PC-9 (cell line): Measurements from ENCODE around the gene COX4I2. TPM values are rescaled to one million over a fixed set of nuclear protein-coding genes. Genes with fewer than 3 reads are reported as not detected.

Experiments
- BruUV-seq: library from RNA; stranded (reverse); fragments of 400-500 nt; replicated peaks from 2 replicates; lab custom pipeline; 2021; lab: Mats Ljungman, UMichigan
- CTCF ChIA-PET: fragments of 300-600 bp; sonication (Branson Sonifier 250); formaldehyde crosslinking; loops from one replicate; lab custom pipeline; 2022; ENCODE audit warnings: antibody characterized with exemption; lab: Charles Lee
- POLR2A ChIA-PET: fragments of 300-600 bp; sonication (Branson Sonifier 250); formaldehyde crosslinking; loops from one replicate; lab custom pipeline; 2022; ENCODE audit warnings: antibody characterized with exemption; ENCODE audit not compliant: unreplicated experiment; lab: Charles Lee
- DNase-seq, 2 experiments: peaks; one replicate each; pipeline versions ENCODE4 v3.0.0 to v3.0.0-alpha.2; 2015 to 2022; ENCODE audit warnings: mixed read lengths in 1 of 2
- H2AFZ ChIP-seq: fragments of 200-600 bp; sonication (generic); 2 replicates; pipeline ENCODE4 v1.8.1; 2017; ENCODE audit warnings: antibody characterized with exemption
- H3F3A ChIP-seq: fragments of 200-600 bp; sonication (generic); 2 replicates; pipeline ENCODE4 v1.8.1; 2017; ENCODE audit warnings: antibody characterized with exemption, mild to moderate bottlenecking, low read depth; ENCODE audit not compliant: insufficient read depth
- H3K27ac ChIP-seq: fragments of 200-600 bp; sonication (generic); 2 replicates; pipeline ENCODE4 v1.6.1; 2016; ENCODE audit warnings: mixed run types
- H3K27me3 ChIP-seq: fragments of 200-600 bp; sonication (generic); 2 replicates; pipeline ENCODE4 v1.6.1; 2016; ENCODE audit warnings: low read depth, mixed run types; ENCODE audit not compliant: insufficient read depth
- H3K36me3 ChIP-seq: fragments of 200-600 bp; sonication (generic); 2 replicates; pipeline ENCODE4 v1.6.1; 2016; ENCODE audit warnings: low read depth, mixed run types
- H3K4me1 ChIP-seq: fragments of 200-600 bp; sonication (generic); replicated peaks from 2 replicates; pipeline ENCODE4 v1.6.1; 2016; ENCODE audit warnings: mixed run types; ENCODE audit not compliant: insufficient read depth
- H3K4me2 ChIP-seq: fragments of 200-600 bp; sonication (generic); 2 replicates; pipeline ENCODE4 v1.6.1; 2017; ENCODE audit warnings: mixed run types
- H3K4me3 ChIP-seq: fragments of 200-600 bp; sonication (generic); 2 replicates; pipeline ENCODE4 v1.6.1; 2016; ENCODE audit warnings: mixed run types
- H3K79me2 ChIP-seq: fragments of 200-600 bp; sonication (generic); 2 replicates; pipeline ENCODE4 v1.6.1; 2017; ENCODE audit warnings: low read depth, mixed run types
- H3K9me2 ChIP-seq: fragments of 200-600 bp; sonication (generic); 2 replicates; pipeline ENCODE4 v1.8.1; 2017; ENCODE audit warnings: mild to moderate bottlenecking; ENCODE audit not compliant: insufficient read depth
- H3K9me3 ChIP-seq: fragments of 200-600 bp; sonication (generic); 2 replicates; pipeline ENCODE4 v1.8.1; 2016; ENCODE audit warnings: low read depth; ENCODE audit not compliant: insufficient read depth
- H4K20me1 ChIP-seq: fragments of 200-600 bp; sonication (generic); 2 replicates; pipeline ENCODE4 v1.8.1; 2017; ENCODE audit not compliant: insufficient read depth
- EZH2 ChIP-seq: fragments of 200-600 bp; sonication (generic); IDR thresholded peaks from 2 replicates; pipeline ENCODE4 v1.8.0; 2017; ENCODE audit warnings: antibody characterized with exemption, low read depth
- intact Hi-C: fragments of 100-400 bp; cut with micrococcal nuclease; formaldehyde crosslinking; loops from one replicate; pipeline ENCODE4 v1.10.0; 2022; ENCODE audit not compliant: unreplicated experiment
- total RNA-seq: library from RNA; stranded (reverse); gene quantifications from 2 replicates; pipeline ENCODE4 v1.2.3, GENCODE V29; 2021
- TF ChIP-seq, protein P1 (sequence below): fragments of 200-600 bp; sonication (generic); conservative IDR thresholded peaks from 2 replicates; pipeline ENCODE4 v1.6.1; 2017; ENCODE audit warnings: mixed run types, antibody characterized with exemption, mild to moderate bottlenecking, moderate library complexity

COX4I2 gene
- total RNA-seq, 1 experiment from 2014 or later: not detected

DNA sequence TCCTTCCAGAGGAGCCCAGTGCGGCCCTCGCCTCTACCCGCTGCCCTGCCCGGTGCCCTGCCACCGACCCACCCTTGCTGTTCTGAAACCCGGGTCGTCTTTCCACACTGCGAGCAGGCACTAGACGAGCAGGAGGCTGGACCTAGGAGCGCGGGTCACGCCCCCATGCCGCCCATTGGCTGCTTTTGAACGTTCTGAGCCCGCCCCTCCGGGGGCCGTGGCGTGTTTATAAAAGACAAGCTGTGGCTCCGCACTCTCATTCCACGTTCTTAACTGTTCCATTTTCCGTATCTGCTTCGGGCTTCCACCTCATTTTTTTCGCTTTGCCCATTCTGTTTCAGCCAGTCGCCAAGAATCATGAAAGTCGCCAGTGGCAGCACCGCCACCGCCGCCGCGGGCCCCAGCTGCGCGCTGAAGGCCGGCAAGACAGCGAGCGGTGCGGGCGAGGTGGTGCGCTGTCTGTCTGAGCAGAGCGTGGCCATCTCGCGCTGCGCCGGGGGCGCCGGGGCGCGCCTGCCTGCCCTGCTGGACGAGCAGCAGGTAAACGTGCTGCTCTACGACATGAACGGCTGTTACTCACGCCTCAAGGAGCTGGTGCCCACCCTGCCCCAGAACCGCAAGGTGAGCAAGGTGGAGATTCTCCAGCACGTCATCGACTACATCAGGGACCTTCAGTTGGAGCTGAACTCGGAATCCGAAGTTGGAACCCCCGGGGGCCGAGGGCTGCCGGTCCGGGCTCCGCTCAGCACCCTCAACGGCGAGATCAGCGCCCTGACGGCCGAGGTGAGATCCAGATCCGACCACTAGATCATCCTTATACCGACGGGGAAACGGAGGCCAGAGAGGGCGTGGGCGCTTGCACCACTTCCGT, 32.4 kb upstream of the COX4I2 start, which contains the start of gene ID1:
ID1 (plus strand) TSS at position 259 of the 871 bp plus-strand sequence; CDS start at position 358, 99 bp downstream.
- TSS peak; percentile 90 for BruUV-seq
- H3K9me2 ChIP-seq: no peaks in the 10 kb centered on the region
- peak within 1 kb of the TSS; percentile 90 for H3K4me2 ChIP-seq
- peak within 1 kb of the TSS; percentile 96 for H3K27ac ChIP-seq
- ChIA-PET POLR2A (interaction anchor here (0.5 to 2.6 kb wide), 21 partner anchors 8 to 1158 kb away, joined by 3 to 81 read pairs (median 4); no protein-coding TSS in a partner anchor), CTCF (interaction anchor here (0.7 to 1.9 kb wide), 4 partner anchors 8 to 44 kb away, joined by 4 to 6 read pairs (median 4); no protein-coding TSS in a partner anchor)
- TF ChIP-seq, protein P1, sequence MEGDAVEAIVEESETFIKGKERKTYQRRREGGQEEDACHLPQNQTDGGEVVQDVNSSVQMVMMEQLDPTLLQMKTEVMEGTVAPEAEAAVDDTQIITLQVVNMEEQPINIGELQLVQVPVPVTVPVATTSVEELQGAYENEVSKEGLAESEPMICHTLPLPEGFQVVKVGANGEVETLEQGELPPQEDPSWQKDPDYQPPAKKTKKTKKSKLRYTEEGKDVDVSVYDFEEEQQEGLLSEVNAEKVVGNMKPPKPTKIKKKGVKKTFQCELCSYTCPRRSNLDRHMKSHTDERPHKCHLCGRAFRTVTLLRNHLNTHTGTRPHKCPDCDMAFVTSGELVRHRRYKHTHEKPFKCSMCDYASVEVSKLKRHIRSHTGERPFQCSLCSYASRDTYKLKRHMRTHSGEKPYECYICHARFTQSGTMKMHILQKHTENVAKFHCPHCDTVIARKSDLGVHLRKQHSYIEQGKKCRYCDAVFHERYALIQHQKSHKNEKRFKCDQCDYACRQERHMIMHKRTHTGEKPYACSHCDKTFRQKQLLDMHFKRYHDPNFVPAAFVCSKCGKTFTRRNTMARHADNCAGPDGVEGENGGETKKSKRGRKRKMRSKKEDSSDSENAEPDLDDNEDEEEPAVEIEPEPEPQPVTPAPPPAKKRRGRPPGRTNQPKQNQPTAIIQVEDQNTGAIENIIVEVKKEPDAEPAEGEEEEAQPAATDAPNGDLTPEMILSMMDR: no peak
- no peak for TF ChIP-seq EZH2
- H4K20me1 ChIP-seq: peaks cover 5% of the 10 kb centered on the region; the same call in 1 of the 2 replicates
- peaks cover 8% of the 10 kb centered on the region; the same call in 1 of the 2 replicates for H3K36me3 ChIP-seq
- peaks cover 76% of the 10 kb centered on the region for H3F3A ChIP-seq
- H3K79me2 ChIP-seq: peaks cover 37% of the 10 kb centered on the region
- H3K9me3 ChIP-seq: no peaks in the 10 kb centered on the region
- intact Hi-C loops: no loop called here
- H3K27me3 ChIP-seq: no peaks in the 10 kb centered on the region
- peak within 1 kb of the TSS; percentile 97 for H3K4me3 ChIP-seq
- no peak within 1 kb of the TSS for H2AFZ ChIP-seq
- DNase-seq: peak; percentile 86 to 98
- peaks cover 54% of the 10 kb centered on the region for H3K4me1 ChIP-seq

DNA sequence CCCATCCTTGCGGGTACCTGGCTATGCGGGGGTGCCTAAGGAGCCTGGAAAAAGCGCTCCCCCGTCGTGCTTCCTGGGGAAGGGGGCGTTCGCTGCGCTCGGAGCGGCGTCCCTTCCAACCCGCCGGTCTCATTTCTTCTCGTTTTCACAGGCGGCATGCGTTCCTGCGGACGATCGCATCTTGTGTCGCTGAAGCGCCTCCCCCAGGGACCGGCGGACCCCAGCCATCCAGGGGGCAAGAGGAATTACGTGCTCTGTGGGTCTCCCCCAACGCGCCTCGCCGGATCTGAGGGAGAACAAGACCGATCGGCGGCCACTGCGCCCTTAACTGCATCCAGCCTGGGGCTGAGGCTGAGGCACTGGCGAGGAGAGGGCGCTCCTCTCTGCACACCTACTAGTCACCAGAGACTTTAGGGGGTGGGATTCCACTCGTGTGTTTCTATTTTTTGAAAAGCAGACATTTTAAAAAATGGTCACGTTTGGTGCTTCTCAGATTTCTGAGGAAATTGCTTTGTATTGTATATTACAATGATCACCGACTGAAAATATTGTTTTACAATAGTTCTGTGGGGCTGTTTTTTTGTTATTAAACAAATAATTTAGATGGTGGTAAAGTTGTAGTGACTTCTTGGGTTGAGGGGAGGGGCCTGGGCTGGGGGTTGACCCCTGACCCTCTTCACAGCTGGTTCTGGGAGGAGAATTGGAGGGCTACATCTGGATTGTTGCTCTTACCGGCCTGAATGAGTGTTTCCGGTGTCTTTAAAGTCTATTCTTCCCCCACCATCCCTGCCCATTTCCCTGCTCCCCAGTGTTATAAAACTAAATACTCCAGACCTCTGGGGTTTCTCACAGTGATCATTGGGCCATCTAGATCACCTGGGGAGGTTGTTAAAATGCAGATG, 31.6 kb upstream of the COX4I2 start:
- peak overlapping the region; percentile 97 for H3K4me3 ChIP-seq
- H3K9me2 ChIP-seq: no peaks in the 10 kb centered on the region
- no peak for DNase-seq
- intact Hi-C loops: no loop called here
- peaks cover 8% of the 10 kb centered on the region; the same call in 1 of the 2 replicates for H3K36me3 ChIP-seq
- peaks cover 5% of the 10 kb centered on the region; the same call in 1 of the 2 replicates for H4K20me1 ChIP-seq
- no peaks in the 10 kb centered on the region for H3K9me3 ChIP-seq
- TF ChIP-seq EZH2: no peak
- TF ChIP-seq, protein P1: no peak
- H2AFZ ChIP-seq: no peak overlapping the region
- no peaks in the 10 kb centered on the region for H3K27me3 ChIP-seq
- peaks cover 60% of the 10 kb centered on the region for H3K4me1 ChIP-seq
- peaks cover 37% of the 10 kb centered on the region for H3K79me2 ChIP-seq
- POLR2A ChIA-PET: interaction anchor here (0.6 to 2.6 kb wide), 7 partner anchors 13 to 45 kb away, joined by 6 to 81 read pairs (median 15); no protein-coding TSS in a partner anchor
- H3K4me2 ChIP-seq: peak overlapping the region; percentile 90
- no TSS peak for BruUV-seq
- CTCF ChIA-PET: interaction anchor here (1.9 to 7.2 kb wide), 2 partner anchors 33 to 41 kb away, joined by 6 to 407 read pairs; no protein-coding TSS in a partner anchor
- H3K27ac ChIP-seq: peak overlapping the region; percentile 96
- H3F3A ChIP-seq: peaks cover 81% of the 10 kb centered on the region
